ENCODE measurements around the gene ATP1A1. TPM values are rescaled to one million over a fixed set of nuclear protein-coding genes. Genes with fewer than 3 reads are reported as not detected.
A peak's percentile ranks its signal among the peaks of the same experiment; 100 is the strongest.

The ATP1A1 gene
- total RNA-seq, 2 experiments from 2014 or later: 74.4 to 186 TPM

DNA sequence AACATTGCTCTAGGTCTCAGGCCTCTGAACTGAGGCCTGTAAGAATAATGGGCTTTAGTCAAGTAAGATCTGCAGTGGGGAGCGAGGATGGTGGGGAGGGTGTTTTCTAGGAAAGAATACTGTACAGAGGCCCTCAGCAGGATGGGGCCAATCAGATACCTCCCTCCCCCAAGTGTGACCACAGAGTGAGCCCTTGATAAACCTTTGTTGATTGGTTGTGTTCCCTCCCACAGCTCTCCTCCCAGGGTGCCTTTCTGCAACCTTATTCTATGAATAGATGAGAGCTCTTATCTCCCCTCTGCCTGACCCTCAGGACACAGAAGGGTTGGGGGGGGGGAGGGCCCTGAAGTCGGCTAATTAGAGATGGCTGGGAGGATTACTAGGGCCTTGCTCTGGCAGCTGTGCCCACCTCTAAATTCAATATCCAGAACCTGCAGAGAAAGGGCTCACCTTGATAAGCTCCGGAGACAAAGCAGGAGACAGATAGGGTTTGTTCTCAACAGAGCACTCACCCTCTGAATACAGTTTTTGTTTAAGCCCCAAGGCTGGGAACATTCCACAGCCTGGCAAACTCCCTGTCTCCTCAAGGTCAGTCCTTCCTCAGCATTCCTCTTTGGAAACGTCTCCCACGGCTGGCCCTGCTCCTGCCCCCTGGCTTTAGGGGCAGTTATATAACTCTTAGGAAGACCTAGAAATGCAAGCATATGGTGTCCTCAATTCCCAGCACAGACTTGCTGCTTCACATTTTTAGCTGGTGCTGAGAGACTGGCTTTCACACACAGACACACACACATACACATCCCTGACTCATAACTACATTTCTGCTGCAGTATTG lies 42.9 kb downstream of the ATP1A1 start:
- intact Hi-C loops (cut with micrococcal nuclease; ENCODE audit: unreplicated experiment): no loop called here
- CTCF ChIA-PET (ENCODE audit: unreplicated experiment): interaction anchor here (0.6 to 0.9 kb wide), 2 partner anchors 40 to 104 kb away, joined by 5 to 8 read pairs; no protein-coding TSS in a partner anchor
- no peak overlapping the region for H2AFZ ChIP-seq (ENCODE audit: low read length)
- H4K20me1 ChIP-seq (ENCODE audit: insufficient read depth, low read length): no peaks in the 10 kb centered on the region
- H3K79me2 ChIP-seq (ENCODE audit: insufficient read depth, low read depth, low read length): peaks cover 9% of the 10 kb centered on the region; the same call in 1 of the 2 replicates
- no peak for DNase-seq (ENCODE audit: low spot score)
- H3K4me2 ChIP-seq (ENCODE audit: low read length): peak overlapping the region; percentile 88
- POLR2A ChIA-PET: interaction anchor here (0.8 to 1.7 kb wide), 6 partner anchors 10 to 227 kb away, joined by 3 to 5 read pairs (median 4); no protein-coding TSS in a partner anchor
- H3K4me3 ChIP-seq (ENCODE audit: low read depth, low read length, poor library complexity, severe bottlenecking): no peak overlapping the region
- no peak for TF ChIP-seq EZH2phosphoT487 (IDR thresholded peaks at IDR 0.05; ENCODE audit: borderline replicate concordance, low read depth, low read length)
- no peak overlapping the region for H3K27ac ChIP-seq (ENCODE audit: low read depth, low read length, poor library complexity, severe bottlenecking)
- H3K4me1 ChIP-seq (ENCODE audit: insufficient read depth, low read length, poor library complexity, severe bottlenecking): peaks cover 30% of the 10 kb centered on the region
- H3K9me2 ChIP-seq (ENCODE audit: insufficient read depth, low read length): no peaks in the 10 kb centered on the region
- H3K9me3 ChIP-seq (ENCODE audit: low read length): no peaks in the 10 kb centered on the region
- no TSS peak for BruUV-seq (replicated peaks)
- no peaks in the 10 kb centered on the region for H3K36me3 ChIP-seq (ENCODE audit: insufficient read depth, low read length)

DNA sequence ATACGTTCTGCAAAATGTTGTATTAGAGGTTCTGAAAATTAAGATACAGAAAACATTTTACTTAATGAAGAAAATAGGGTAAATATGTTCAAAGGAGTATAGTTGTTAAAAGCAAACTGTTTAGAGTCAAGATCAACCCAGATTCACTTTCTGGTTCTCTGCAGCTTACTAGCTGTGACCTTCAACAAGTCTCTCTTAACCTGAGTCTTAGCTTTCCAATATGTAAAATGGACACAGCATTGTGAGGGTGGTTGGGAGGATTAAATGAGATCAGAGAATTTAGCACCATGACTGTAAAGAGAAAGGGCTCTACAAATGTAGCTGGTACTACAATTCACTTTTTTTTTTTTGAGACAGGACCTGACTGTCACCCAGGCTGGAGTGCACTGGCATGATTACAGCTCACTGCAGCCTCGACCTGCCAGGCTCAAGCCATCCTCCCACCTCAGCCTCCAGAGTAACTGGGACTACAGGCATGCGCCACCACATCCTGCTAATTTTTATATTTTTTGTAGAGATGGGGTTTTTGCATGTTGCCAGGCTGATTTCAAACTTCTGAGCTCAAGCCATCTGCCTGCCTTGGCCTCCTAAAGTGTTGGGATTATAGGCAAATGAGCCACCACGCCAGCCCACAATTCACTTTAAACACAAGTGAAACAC lies 43.9 kb downstream of the ATP1A1 start:
- Histone ChIP-seq H3K9me2 (ENCODE audit: insufficient read depth, low read length) (no peaks in the 10 kb centered on the region), H2AFZ (ENCODE audit: low read length) (peak overlapping the region; percentile 99; the same call in 1 of the 2 replicates), H3K79me2 (ENCODE audit: insufficient read depth, low read depth, low read length) (peaks cover 9% of the 10 kb centered on the region; the same call in 1 of the 2 replicates), H3K36me3 (ENCODE audit: insufficient read depth, low read length) (no peaks in the 10 kb centered on the region), H4K20me1 (ENCODE audit: insufficient read depth, low read length) (no peaks in the 10 kb centered on the region), H3K4me2 (ENCODE audit: low read length) (peak overlapping the region; percentile 88), H3K4me1 (ENCODE audit: insufficient read depth, low read length, poor library complexity, severe bottlenecking) (peaks cover 30% of the 10 kb centered on the region), H3K27ac (ENCODE audit: low read depth, low read length, poor library complexity, severe bottlenecking) (no peak overlapping the region), H3K9me3 (ENCODE audit: low read length) (no peaks in the 10 kb centered on the region), H3K4me3 (ENCODE audit: low read depth, low read length, poor library complexity, severe bottlenecking) (peak overlapping the region; percentile 87)
- no TSS peak for BruUV-seq (replicated peaks)
- TF ChIP-seq, protein P1, sequence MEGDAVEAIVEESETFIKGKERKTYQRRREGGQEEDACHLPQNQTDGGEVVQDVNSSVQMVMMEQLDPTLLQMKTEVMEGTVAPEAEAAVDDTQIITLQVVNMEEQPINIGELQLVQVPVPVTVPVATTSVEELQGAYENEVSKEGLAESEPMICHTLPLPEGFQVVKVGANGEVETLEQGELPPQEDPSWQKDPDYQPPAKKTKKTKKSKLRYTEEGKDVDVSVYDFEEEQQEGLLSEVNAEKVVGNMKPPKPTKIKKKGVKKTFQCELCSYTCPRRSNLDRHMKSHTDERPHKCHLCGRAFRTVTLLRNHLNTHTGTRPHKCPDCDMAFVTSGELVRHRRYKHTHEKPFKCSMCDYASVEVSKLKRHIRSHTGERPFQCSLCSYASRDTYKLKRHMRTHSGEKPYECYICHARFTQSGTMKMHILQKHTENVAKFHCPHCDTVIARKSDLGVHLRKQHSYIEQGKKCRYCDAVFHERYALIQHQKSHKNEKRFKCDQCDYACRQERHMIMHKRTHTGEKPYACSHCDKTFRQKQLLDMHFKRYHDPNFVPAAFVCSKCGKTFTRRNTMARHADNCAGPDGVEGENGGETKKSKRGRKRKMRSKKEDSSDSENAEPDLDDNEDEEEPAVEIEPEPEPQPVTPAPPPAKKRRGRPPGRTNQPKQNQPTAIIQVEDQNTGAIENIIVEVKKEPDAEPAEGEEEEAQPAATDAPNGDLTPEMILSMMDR (conservative IDR thresholded peaks at IDR 0.05; ENCODE audit: low read length): no peak
- no peak for DNase-seq (ENCODE audit: low spot score)
- intact Hi-C loops (cut with micrococcal nuclease; ENCODE audit: unreplicated experiment): no loop called here
- ChIA-PET CTCF (ENCODE audit: unreplicated experiment) (interaction anchor here (0.6 to 1.2 kb wide), 2 partner anchors 87 to 101 kb away, joined by 3 read pairs; no protein-coding TSS in a partner anchor), POLR2A (interaction anchor here (0.6 to 2.6 kb wide), 14 partner anchors 11 to 1907 kb away, joined by 3 to 13 read pairs (median 3); no protein-coding TSS in a partner anchor)

DNA sequence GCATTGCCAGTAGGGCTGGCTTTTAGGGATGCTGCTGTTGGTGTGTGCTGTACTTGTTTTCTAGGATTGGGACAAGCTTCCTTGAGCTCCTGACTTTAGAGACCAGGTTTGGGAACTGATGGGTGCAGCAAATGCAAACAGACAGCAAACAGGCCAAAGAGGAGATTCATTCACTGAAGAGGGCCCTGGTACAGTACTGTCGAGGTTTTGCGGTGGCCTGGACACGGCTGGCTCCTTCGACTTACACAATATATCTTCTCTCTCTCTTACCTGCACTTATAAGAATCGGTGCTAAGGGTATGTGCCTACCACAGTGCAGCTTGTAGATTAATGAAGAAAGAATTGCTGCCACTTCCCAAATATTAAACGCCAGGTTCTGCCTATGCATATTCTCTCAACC lies 44.6 kb downstream of the ATP1A1 start:
- Histone ChIP-seq H3K79me2 (ENCODE audit: insufficient read depth, low read depth, low read length) (peaks cover 9% of the 10 kb centered on the region; the same call in 1 of the 2 replicates), H3K4me1 (ENCODE audit: insufficient read depth, low read length, poor library complexity, severe bottlenecking) (peaks cover 30% of the 10 kb centered on the region), H3K4me2 (ENCODE audit: low read length) (peak overlapping the region; percentile 88), H3K27ac (ENCODE audit: low read depth, low read length, poor library complexity, severe bottlenecking) (peak overlapping the region; percentile 43), H3K9me3 (ENCODE audit: low read length) (no peaks in the 10 kb centered on the region), H3K4me3 (ENCODE audit: low read depth, low read length, poor library complexity, severe bottlenecking) (peak overlapping the region; percentile 87), H2AFZ (ENCODE audit: low read length) (peak overlapping the region; percentile 99; the same call in 1 of the 2 replicates), H3K9me2 (ENCODE audit: insufficient read depth, low read length) (no peaks in the 10 kb centered on the region), H4K20me1 (ENCODE audit: insufficient read depth, low read length) (no peaks in the 10 kb centered on the region), H3K36me3 (ENCODE audit: insufficient read depth, low read length) (no peaks in the 10 kb centered on the region)
- no peak for DNase-seq (ENCODE audit: low spot score)
- intact Hi-C loops (cut with micrococcal nuclease; ENCODE audit: unreplicated experiment): loop anchor here (2.0 kb wide), 1 partner anchor 89 kb away; no protein-coding TSS in a partner anchor
- TF ChIP-seq EZH2phosphoT487 (IDR thresholded peaks at IDR 0.05; ENCODE audit: borderline replicate concordance, low read depth, low read length): no peak
- TF ChIP-seq, protein P1 (conservative IDR thresholded peaks at IDR 0.05; ENCODE audit: low read length): no peak
- ChIA-PET POLR2A (interaction anchor here (0.6 to 2.6 kb wide), 11 partner anchors 12 to 463 kb away, joined by 3 to 13 read pairs (median 4); no protein-coding TSS in a partner anchor), CTCF (ENCODE audit: unreplicated experiment) (interaction anchor here (1.2 kb wide), 1 partner anchor 87 kb away, joined by 3 read pairs; no protein-coding TSS in a partner anchor)
- BruUV-seq (replicated peaks): no TSS peak

All from OCI-LY7 (cell line).